AG04449 (cell line): ENCODE measurements around the gene BBS9.
"Not testable (repeated sequence)": the region's sequence is repeated elsewhere in the genome, so short reads cannot be mapped to it uniquely, and the experiment has no call there.

Experiments used
- CTCF ChIA-PET: fragments of 350-600 bp; formaldehyde crosslinking; extraction: SDS; loops from one replicate; lab custom pipeline; 2021; ENCODE audit warnings: antibody characterized with exemption; lab: Yijun Ruan, JAX
- POLR2A ChIA-PET: fragments of 400-600, 350-600 bp; formaldehyde crosslinking; extraction: SDS; loops from one replicate; lab custom pipeline; 2020; ENCODE audit warnings: antibody characterized with exemption, inconsistent platforms; lab: Yijun Ruan, JAX
- DNase-seq: peaks from one replicate; pipeline ENCODE4 v3.0.0-alpha.2; 2010; ENCODE audit warnings: low read depth, low spot score
- H3K4me3 ChIP-seq: 2 replicates; pipeline ENCODE4 v1.5.1; 2011; ENCODE audit warnings: low read depth, mild to moderate bottlenecking, control low read depth, low read length
- TF ChIP-seq, protein P1 (sequence below): IDR thresholded peaks from one replicate; pipeline ENCODE4 v1.5.1; 2011; ENCODE audit warnings: mild to moderate bottlenecking, moderate library complexity, low read length, control low read depth, inconsistent platforms; ENCODE audit not compliant: insufficient read depth; ENCODE audit errors: missing control alignments

Gene BBS9

GRCh38 chr7:33091111-33091531 lies 38.2 kb upstream of the BBS9 start:
- no peak for DNase-seq
- TF ChIP-seq, protein P1, sequence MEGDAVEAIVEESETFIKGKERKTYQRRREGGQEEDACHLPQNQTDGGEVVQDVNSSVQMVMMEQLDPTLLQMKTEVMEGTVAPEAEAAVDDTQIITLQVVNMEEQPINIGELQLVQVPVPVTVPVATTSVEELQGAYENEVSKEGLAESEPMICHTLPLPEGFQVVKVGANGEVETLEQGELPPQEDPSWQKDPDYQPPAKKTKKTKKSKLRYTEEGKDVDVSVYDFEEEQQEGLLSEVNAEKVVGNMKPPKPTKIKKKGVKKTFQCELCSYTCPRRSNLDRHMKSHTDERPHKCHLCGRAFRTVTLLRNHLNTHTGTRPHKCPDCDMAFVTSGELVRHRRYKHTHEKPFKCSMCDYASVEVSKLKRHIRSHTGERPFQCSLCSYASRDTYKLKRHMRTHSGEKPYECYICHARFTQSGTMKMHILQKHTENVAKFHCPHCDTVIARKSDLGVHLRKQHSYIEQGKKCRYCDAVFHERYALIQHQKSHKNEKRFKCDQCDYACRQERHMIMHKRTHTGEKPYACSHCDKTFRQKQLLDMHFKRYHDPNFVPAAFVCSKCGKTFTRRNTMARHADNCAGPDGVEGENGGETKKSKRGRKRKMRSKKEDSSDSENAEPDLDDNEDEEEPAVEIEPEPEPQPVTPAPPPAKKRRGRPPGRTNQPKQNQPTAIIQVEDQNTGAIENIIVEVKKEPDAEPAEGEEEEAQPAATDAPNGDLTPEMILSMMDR: no peak
- ChIA-PET POLR2A (no interaction called here), CTCF (interaction anchor here (1.0 to 3.3 kb wide), 3 partner anchors 16 to 245 kb away, joined by 3 to 17 read pairs (median 8); partner anchors contain the start of gene RP9)
- no peak overlapping the region for H3K4me3 ChIP-seq

- H3K4me3 ChIP-seq: no peak overlapping the region
- CTCF ChIA-PET: interaction anchor here (1.0 to 3.3 kb wide), 3 partner anchors 15 to 245 kb away, joined by 3 to 17 read pairs (median 8); partner anchors contain the start of gene RP9
- POLR2A ChIA-PET: no interaction called here
- DNase-seq: no peak
- TF ChIP-seq, protein P1: no peak
Observed at GRCh38 chr7:33091641-33092191, 37.6 kb upstream of the BBS9 start.

- TF ChIP-seq, protein P1: no peak
- ChIA-PET CTCF (interaction anchor here (3.3 kb wide), 1 partner anchor 15 kb away, joined by 17 read pairs; the partner anchor contains the start of gene RP9), POLR2A (no interaction called here)
- no peak for DNase-seq
- no peak overlapping the region for H3K4me3 ChIP-seq
Observed at GRCh38 chr7:33093266-33093665, 36.1 kb upstream of the BBS9 start.

DNA sequence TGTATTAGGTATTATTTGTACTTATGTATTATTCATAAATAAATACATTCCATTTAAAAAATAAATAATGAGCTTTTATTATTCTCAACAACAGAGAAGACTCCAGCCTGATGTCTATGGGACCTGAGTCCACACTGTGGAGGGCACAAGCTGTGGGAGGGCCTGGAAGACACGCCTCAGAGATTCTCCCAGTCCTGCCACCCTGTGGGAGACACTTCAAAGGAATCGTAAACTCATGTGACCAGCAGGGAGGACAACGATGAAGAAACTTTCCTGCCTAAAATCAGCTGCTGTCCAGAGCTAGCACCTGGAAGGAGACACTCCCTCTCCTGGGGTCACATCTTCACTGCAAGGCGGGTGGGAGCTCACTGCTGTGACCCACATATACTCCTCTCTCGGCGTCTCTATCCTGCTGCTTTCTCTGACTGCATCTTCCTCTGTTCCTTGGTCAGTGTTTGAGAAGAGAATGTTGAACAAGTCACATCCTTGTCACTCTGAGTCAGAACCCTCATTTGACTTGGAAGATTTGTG lies 34.6 kb upstream of the BBS9 start:
- CTCF ChIA-PET, H3K4me3 ChIP-seq, DNase-seq, POLR2A ChIA-PET: not testable (repeated sequence)

- TF ChIP-seq, protein P1: no peak
- no peak overlapping the region for H3K4me3 ChIP-seq
- ChIA-PET CTCF (interaction anchor here (1.7 to 6.7 kb wide), 2 partner anchors 9 to 253 kb away, joined by 3 to 80 read pairs; partner anchors contain the start of gene RP9), POLR2A (no interaction called here)
- no peak for DNase-seq
Observed at GRCh38 chr7:33099154-33099940, 30.0 kb upstream of the BBS9 start.

- TF ChIP-seq, protein P1: no peak
- ChIA-PET CTCF (interaction anchor here (0.7 to 6.7 kb wide), 5 partner anchors 8 to 499 kb away, joined by 3 to 80 read pairs (median 3); partner anchors contain the start of gene RP9), POLR2A (no interaction called here)
- H3K4me3 ChIP-seq: no peak overlapping the region
- no peak for DNase-seq
Observed at GRCh38 chr7:33100770-33101169, 28.6 kb upstream of the BBS9 start.
